Ovary (tissue), 3 donors: ENCODE data around the gene GPA33.

ENCODE experiments used
- CTCF ChIP-seq, 3 donors: fragments of 450-650 bp in 2 of 3; fragments of 200-600 bp in 1 of 3; IDR thresholded peaks; one replicate each; pipeline versions ENCODE4 v1.5.1 to v1.8.0; 2016 to 2022; ENCODE audit warnings: antibody characterized with exemption in 3 of 3, mild to moderate bottlenecking in 1 of 3
- POLR2A ChIP-seq: fragments of 450-650 bp; IDR thresholded peaks from one replicate; pipeline ENCODE4 v1.6.1; 2017; ENCODE audit warnings: antibody characterized with exemption, mild to moderate bottlenecking, moderate library complexity
- donor health status: DM: no; HTN: no; CAD: no.

DNA sequence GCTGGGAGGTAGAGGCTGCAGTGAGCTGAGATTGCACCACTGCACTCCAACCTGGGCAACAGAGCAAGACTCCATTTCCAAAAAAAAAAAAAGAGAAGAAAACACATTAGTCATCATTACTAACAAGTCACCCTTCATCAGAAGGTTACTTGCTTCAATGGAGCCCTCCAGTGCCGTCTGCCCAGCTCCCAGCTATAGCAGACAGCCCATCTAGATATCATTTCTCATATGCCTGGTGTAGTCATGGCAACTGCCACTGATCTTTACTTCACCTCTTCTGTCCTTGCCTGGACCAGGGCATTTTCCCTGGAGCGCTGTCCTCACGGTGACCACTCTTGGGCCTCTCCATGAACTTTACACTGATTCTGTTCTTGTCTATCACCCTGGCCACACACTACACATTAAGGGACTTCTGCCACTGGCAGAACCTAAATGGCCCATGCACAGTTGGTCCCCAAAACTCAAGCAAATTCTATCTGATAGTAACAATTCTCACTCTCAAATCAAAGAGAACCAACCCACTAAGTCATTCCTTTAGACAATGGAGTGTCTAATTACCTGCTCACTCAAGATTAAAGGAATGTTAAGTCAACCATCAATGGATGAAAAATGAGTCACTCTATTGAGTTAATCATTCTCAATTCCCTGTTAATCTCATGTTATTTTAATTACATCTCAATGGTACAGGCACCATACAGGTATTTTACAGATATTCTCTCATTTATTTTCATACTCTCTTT, 12.9 kb downstream of the GPA33 start:
- TF ChIP-seq CTCF (IDR thresholded peaks at IDR 0.05) (no peak), POLR2A (no peak)
